Vagina (tissue), 2 donors: ENCODE results near the gene GRAMD1B. TPM values are rescaled to one million over a fixed set of nuclear protein-coding genes. Genes with fewer than 3 reads are reported as not detected.
"Not testable (repeated sequence)": the region's sequence is repeated elsewhere in the genome, so short reads cannot be mapped to it uniquely, and the experiment has no call there.

Experiments
- DNase-seq, 2 donors: peaks; one replicate each; pipeline ENCODE4 v3.0.0-alpha.2; 2017; ENCODE audit errors: extremely low spot score in 2 of 2
- H3K27ac ChIP-seq: fragments of 200-600 bp; sonication (generic); one replicate; pipeline ENCODE4 v1.5.1; 2019
- H3K27me3 ChIP-seq: fragments of 200-600 bp; sonication (generic); one replicate; pipeline ENCODE4 v1.5.1; 2019
- H3K36me3 ChIP-seq, 2 donors: fragments of 200-600 bp; sonication (generic); one replicate each; pipeline ENCODE4 v1.5.1; 2017 to 2019
- H3K4me1 ChIP-seq: fragments of 200-600 bp; sonication (generic); one replicate; pipeline ENCODE4 v1.5.1; 2019
- H3K4me3 ChIP-seq, 2 donors: fragments of 200-600 bp; sonication (generic); 1 replicate in 1 of 2; 2 replicates in 1 of 2; pipeline ENCODE4 v1.5.1; 2016 to 2019
- H3K9me3 ChIP-seq: fragments of 200-600 bp; sonication (generic); one replicate; pipeline ENCODE4 v1.5.1; 2019
- POLR2A ChIP-seq, 2 donors: fragments of 450-650 bp; IDR thresholded peaks; one replicate each; pipeline ENCODE4 v1.6.1; 2017; ENCODE audit warnings: antibody characterized with exemption in 2 of 2, mild to moderate bottlenecking in 2 of 2, moderate library complexity in 2 of 2
- POLR2AphosphoS5 ChIP-seq, 2 donors: sonication (generic); formaldehyde crosslinking; IDR thresholded peaks; one replicate each; pipeline ENCODE4 v1.9.0; 2017; ENCODE audit warnings: antibody characterized with exemption in 2 of 2, mild to moderate bottlenecking in 2 of 2, low read depth in 1 of 2; ENCODE audit not compliant: insufficient read depth in 1 of 2
- intact Hi-C: fragments of 100-400 bp; cut with DNase I; formaldehyde crosslinking; loops from one replicate; pipeline ENCODE4 v1.15.1; 2023
- total RNA-seq: library from RNA; depleted of rRNA; stranded (reverse); fragments of >200 nt; gene quantifications from one replicate; pipeline ENCODE4 v1.2.3, GENCODE V29; 2016
- TF ChIP-seq, protein P1 (sequence below), 3 experiments: fragments of 450-650 bp in 2 of 3; fragments of 200-600 bp in 1 of 3; sonication (generic) in 1 of 3; IDR thresholded peaks; one replicate each; pipeline ENCODE4 v1.5.1; 2017 to 2019; ENCODE audit warnings: antibody characterized with exemption in 3 of 3, mild to moderate bottlenecking in 2 of 3, moderate library complexity in 2 of 3

GRAMD1B gene
- total RNA-seq, 1 donor from 2014 or later, result 4.9 TPM

GRCh38 chr11:123452794-123453193 lies 22.7 kb downstream of the GRAMD1B start:
- intact Hi-C loops, result no loop called here
- no peak overlapping the region for H3K27ac ChIP-seq

DNA sequence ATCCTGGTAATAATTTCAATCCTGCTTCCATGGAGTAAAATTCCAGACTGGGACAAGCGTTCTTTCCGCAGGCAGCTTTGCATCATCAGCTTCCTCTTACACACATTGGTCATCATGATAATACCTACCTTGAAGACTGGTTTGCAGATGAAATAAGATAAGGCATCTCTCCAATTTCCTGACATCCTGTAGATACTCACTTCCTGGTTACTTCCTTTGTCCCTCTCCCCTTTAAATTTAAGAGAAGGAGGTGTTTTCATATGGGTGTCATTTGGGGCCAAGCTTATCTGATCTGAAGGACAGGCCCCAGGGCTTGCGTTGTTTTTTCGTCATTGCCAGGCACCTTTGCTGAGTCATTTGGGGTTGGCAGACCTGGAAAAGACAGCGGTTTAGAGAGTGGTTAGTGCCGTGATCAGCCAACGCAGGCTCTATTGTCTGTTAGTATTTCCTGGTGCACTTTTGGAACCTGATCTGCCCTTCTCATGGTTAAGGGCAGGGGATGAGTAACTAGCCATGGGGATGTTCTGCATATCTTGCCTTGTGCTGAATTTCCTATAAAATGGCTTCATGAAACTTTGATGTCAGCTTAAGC lies 24.1 kb downstream of the GRAMD1B start:
- no peak for DNase-seq
- no peaks in the 10 kb centered on the region for H3K4me1 ChIP-seq
- no peaks in the 10 kb centered on the region for H3K36me3 ChIP-seq
- H3K4me3 ChIP-seq, result no peak overlapping the region
- no peaks in the 10 kb centered on the region for H3K27me3 ChIP-seq
- no peak overlapping the region for H3K27ac ChIP-seq
- H3K9me3 ChIP-seq, result no peaks in the 10 kb centered on the region
- TF ChIP-seq POLR2A (IDR thresholded peaks at IDR 0.05) (no peak), POLR2AphosphoS5 (IDR thresholded peaks at IDR 0.05; ENCODE audit: insufficient read depth in 1 of 2, low read depth in 1 of 2) (no peak)
- TF ChIP-seq, protein P1, sequence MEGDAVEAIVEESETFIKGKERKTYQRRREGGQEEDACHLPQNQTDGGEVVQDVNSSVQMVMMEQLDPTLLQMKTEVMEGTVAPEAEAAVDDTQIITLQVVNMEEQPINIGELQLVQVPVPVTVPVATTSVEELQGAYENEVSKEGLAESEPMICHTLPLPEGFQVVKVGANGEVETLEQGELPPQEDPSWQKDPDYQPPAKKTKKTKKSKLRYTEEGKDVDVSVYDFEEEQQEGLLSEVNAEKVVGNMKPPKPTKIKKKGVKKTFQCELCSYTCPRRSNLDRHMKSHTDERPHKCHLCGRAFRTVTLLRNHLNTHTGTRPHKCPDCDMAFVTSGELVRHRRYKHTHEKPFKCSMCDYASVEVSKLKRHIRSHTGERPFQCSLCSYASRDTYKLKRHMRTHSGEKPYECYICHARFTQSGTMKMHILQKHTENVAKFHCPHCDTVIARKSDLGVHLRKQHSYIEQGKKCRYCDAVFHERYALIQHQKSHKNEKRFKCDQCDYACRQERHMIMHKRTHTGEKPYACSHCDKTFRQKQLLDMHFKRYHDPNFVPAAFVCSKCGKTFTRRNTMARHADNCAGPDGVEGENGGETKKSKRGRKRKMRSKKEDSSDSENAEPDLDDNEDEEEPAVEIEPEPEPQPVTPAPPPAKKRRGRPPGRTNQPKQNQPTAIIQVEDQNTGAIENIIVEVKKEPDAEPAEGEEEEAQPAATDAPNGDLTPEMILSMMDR (IDR thresholded peaks at IDR 0.05), result no peak
- intact Hi-C loops, result no loop called here

More at GRCh38 chr11:123452794-123453193, 22.7 kb downstream of the GRAMD1B start:
- H3K27me3 ChIP-seq, result no peaks in the 10 kb centered on the region
- H3K36me3 ChIP-seq, result no peaks in the 10 kb centered on the region
- DNase-seq, result no peak
- TF ChIP-seq, protein P1 (IDR thresholded peaks at IDR 0.05), result no peak
- TF ChIP-seq POLR2AphosphoS5 (IDR thresholded peaks at IDR 0.05; ENCODE audit: insufficient read depth in 1 of 2, low read depth in 1 of 2), result no peak
- TF ChIP-seq POLR2A (IDR thresholded peaks at IDR 0.05), result no peak
- no peak overlapping the region for H3K4me3 ChIP-seq
- no peaks in the 10 kb centered on the region for H3K4me1 ChIP-seq
- H3K9me3 ChIP-seq, result no peaks in the 10 kb centered on the region

DNA sequence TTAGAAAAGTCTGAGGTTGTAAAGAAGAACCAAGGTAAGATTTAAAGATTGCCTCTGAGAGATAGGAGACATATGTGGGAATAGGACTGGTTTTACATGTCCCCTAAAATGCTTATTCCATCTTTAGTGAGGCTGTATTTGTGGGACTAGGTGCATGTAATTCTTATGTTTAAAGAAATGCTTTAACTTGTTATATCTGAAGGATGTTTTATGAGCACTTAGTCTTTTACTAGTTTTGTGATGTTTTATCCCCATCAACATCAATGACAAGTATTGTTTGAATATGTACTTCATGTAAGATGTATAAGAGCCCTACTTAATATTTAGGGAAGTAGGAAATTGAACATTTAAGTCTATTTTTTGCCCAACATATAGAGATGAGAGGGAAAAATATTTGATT lies 24.7 kb downstream of the GRAMD1B start:
- H3K27me3 ChIP-seq, result no peaks in the 10 kb centered on the region
- no peak overlapping the region for H3K27ac ChIP-seq
- intact Hi-C loops, result no loop called here
- DNase-seq, result no peak
- H3K4me1 ChIP-seq, result no peaks in the 10 kb centered on the region
- no peak overlapping the region for H3K4me3 ChIP-seq
- no peaks in the 10 kb centered on the region for H3K9me3 ChIP-seq
- TF ChIP-seq POLR2AphosphoS5 (IDR thresholded peaks at IDR 0.05; ENCODE audit: insufficient read depth in 1 of 2, low read depth in 1 of 2), result no peak
- TF ChIP-seq, protein P1 (IDR thresholded peaks at IDR 0.05), result no peak
- no peak for TF ChIP-seq POLR2A (IDR thresholded peaks at IDR 0.05)
- H3K36me3 ChIP-seq, result no peaks in the 10 kb centered on the region

DNA sequence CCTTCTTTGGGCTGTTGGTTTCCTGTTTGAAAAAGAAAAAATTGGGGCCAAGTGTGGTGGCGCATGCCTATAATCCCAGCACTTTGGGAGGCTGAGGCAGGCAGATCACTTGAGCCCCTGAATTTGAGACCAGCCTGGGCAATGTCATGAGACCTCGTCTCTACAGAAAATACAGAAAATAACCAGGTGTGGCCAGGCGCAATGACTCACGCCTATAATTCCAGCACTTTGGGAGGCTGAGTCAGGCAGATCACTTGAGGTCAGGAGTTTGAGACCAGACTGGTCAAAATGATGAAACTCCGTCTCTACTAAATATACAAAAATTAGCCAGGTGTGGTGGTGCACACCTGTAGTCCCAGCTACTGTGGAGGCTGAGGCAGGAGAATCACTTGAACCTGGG lies 26.4 kb downstream of the GRAMD1B start:
- H3K36me3 ChIP-seq, DNase-seq, H3K27me3 ChIP-seq, intact Hi-C loops, H3K27ac ChIP-seq, H3K4me3 ChIP-seq, H3K9me3 ChIP-seq, H3K4me1 ChIP-seq: not testable (repeated sequence)

DNA sequence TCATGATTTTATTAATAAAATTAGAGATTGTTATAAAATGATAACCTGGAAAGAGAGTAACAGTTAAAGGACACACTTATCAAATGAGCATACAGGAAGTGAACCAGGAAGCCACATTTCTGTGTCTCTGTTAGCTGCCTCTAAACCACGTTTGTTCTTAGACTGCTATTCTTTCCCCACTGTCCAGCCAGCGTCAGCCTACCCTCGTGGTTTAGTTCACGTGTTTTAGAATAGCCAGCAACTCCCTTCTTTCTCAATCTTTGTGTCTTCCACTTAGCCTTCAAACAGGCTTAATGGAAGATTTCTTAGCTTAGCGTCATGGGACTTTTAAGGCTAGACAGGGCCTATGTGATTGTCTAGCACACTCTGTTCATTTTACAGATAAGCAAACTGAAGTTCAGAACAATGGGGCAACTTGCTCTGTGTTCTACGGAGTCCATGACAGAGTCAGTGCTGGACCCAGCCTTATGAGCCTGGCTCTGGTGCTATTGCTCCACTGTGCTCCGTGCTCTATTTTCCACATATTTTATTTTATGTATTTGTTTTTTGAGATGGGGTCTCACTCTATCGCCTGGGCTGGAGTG lies 27.2 kb downstream of the GRAMD1B start:
- no peak overlapping the region for H3K27ac ChIP-seq

More for the DNA sequence above, 27.2 kb downstream of the GRAMD1B start:
- no peak for DNase-seq
- no peaks in the 10 kb centered on the region for H3K4me1 ChIP-seq
- no peak overlapping the region for H3K4me3 ChIP-seq
- intact Hi-C loops, result no loop called here
- no peaks in the 10 kb centered on the region for H3K36me3 ChIP-seq
- H3K27me3 ChIP-seq, result no peaks in the 10 kb centered on the region
- no peak for TF ChIP-seq POLR2A (IDR thresholded peaks at IDR 0.05)
- TF ChIP-seq POLR2AphosphoS5 (IDR thresholded peaks at IDR 0.05; ENCODE audit: insufficient read depth in 1 of 2, low read depth in 1 of 2), result no peak
- TF ChIP-seq, protein P1 (IDR thresholded peaks at IDR 0.05), result no peak
- no peaks in the 10 kb centered on the region for H3K9me3 ChIP-seq
